GM20000 (cell line): ENCODE data around the gene PEDS1.

Experiments used
- DNase-seq: peaks from one replicate; pipeline ENCODE4 v3.0.0; 2012; ENCODE audit warnings: low spot score
- CTCF ChIP-seq: IDR thresholded peaks from 2 replicates; pipeline ENCODE4 v1.5.1; 2012; ENCODE audit warnings: mild to moderate bottlenecking, control low read depth; ENCODE audit errors: extremely low read depth, missing control alignments

Gene PEDS1

DNA sequence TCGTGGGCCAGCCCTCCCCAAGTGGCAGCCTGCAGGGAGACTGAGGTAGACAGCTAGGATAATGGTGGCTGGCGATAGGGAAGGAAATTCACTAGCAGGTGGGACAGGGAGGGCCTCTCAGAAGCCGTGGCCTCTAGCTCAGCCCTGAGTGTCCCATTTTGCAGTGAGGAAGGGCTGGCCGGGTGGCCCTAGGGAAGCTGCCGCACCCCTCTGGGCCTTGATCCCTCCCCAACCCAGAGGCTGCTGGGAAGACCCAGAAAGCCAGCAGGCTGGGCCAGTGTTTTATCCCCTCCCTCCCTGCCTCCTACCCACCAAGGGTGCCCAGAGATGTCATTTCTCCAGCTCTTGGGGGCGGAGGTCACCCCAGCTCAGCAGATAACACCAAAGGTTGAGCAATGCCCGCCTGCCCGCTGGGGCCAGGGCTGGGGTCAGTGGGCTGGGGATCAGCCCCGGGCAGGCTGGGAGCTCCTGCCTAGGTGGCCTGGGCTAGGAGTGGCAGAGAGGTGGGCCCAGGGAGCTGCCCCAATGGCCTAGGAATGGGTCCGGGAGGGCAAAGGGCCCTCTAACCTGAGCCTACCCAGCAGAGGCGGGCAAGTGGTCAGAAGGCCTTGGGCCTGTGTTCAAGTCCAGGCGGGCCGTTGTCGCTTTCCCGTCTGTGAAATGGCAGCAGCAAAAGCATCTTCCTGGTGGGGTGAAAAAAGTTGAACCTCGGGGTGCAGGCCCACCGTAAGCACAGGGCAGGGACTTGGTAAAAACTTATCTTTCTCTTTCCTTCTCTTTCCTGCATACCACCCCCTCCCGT is 35.6 kb upstream of the PEDS1 start:
- no peak for DNase-seq
- TF ChIP-seq CTCF: no peak

DNA sequence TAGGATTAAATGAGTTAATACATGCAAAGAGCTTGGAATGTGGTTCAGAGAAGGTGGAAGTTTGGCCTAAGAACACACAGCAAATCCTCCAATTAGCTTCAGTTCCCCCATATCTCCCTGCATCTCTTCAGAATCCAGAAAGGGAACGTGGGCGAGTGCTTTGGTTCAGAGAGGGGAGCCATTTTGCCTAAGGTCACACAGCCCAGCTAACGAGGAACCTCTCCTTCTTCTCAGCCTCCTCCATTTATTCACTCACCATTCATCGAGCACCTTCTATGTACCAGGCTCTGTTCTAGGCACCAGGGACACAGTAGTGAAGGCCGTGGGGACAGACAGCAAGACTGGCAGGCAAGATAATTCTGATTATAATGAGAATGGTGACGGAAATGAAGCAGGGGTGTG is 34.8 kb upstream of the PEDS1 start:
- no peak for DNase-seq
- no peak for TF ChIP-seq CTCF

DNA sequence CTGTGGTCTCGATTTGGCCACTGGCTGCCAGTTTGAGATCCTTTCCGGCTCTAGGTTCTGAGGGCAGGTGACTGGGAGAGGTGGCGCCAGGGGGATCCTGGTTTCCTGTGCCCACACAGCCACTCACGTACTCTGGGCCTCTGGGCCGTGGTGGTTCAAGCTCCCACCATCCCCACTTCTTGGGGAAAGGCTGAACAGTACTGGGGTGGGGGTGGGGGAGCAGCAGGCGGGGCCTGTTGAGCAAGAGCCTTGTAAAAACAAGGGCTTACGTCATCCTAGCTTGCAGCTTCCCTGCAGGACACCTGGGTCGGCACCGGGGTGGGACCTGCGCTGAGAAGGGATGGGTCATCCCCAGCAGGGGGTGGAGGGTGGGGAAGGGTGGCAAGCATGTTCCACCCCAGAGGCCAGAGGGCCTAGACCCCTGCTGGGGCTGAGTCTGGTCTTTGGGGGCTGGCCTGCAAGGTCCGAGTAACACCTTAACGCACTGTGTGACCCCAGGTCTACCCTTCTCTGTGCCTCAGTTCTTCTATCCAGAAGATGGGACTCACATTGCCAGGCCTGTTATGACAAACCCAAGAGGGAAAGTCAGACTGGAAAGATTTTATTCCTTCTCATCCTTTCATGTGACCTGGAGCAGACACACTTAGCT is 34.0 kb upstream of the PEDS1 start:
- no peak for TF ChIP-seq CTCF
- DNase-seq: no peak

GRCh38 chr20:50186987-50187402 is 33.5 kb upstream of the PEDS1 start:
- DNase-seq: no peak
- no peak for TF ChIP-seq CTCF

DNA sequence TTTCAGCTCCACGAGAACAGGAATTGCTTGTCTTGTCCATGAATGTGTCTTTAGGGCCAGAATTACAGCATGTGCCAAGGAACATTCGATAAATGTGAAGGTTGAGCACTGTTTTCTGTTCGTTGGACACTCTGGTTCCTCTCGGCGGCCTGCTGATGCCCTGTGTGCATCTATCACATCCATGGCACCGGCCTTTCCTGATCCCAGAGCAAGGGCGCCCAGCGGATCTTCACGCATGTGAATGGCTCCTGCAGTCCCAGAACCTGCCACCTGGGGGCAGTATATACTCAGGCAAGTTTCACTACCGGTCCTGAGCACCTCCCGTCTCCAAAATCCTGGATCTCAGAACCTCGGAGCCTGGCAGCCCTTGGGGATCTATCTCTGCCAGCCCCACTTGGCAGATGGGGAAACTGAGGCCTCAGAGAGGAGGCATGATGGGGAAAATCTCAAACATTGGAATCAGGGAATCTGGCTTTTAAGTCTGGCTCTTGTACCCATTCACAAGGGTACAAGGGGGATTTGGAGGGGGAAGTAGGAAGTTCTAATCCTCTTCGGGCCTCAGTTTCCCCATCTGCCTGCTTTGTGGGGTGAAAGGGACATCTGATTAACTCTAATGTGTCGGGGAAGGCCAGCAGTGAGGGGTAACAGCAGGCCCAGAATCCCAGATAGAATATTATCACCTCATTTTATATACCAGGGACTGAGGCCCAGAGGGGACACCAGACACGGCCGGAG is 32.8 kb upstream of the PEDS1 start:
- TF ChIP-seq CTCF: peak; percentile 96
- DNase-seq: peak; percentile 76

DNA sequence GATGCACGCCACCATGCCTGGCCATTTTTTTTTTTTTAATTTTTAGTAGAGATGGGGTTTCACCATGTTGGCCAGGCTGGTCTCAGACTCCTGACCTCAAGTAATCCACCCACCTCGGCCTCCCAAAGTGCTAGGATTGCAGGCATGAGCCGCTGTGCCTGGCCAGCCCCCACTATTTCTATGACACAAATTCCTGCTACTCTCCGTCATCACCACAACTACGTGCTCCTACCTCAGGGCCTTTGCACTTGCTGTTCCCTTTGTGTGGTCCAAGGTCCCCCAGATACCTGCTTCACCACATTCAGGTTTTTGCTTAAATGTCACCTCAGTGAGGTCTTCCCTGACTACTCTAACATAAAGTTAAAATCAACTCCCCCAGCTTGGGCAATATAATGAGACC is 31.9 kb upstream of the PEDS1 start:
- no peak for DNase-seq
- TF ChIP-seq CTCF: no peak

DNA sequence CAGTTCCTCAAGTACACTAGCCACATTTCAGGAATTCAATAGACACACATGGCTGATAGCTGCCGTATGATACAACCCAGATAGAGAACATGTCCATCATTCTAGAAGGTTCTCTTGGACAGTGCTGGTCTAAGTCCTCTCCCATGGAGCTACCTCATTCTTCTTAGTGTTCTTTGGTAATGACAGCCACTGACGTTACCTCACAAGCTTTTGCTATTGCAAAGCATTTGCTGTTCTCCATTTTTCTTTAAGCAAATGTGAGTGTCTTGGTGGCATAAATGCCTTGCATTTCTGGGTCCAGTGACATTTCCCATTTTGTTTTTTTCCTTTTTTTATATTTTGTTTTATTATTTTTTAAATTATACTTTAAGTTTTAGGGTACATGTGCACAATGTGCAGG is 28.8 kb upstream of the PEDS1 start:
- TF ChIP-seq CTCF: no peak
- DNase-seq: no peak
